Esophagus muscularis mucosa (tissue), 3 donors: ENCODE measurements around the gene FZD2.
"Not testable (repeated sequence)": the region's sequence is repeated elsewhere in the genome, so short reads cannot be mapped to it uniquely, and the experiment has no call there.

Experiments
- CTCF ChIP-seq, 3 experiments: fragments of 200-600 bp in 2 of 3; fragments of 450-650 bp in 1 of 3; sonication (generic) in 2 of 3; IDR thresholded peaks; one replicate each; pipeline ENCODE4 v1.5.1; 2017 to 2019; ENCODE audit warnings: antibody characterized with exemption in 3 of 3, mild to moderate bottlenecking in 2 of 3, moderate library complexity in 1 of 3
- POLR2AphosphoS5 ChIP-seq, 2 donors: sonication (generic); formaldehyde crosslinking; IDR thresholded peaks; one replicate each; pipeline ENCODE4 v1.6.1; 2017; ENCODE audit warnings: antibody characterized with exemption in 2 of 2

GRCh38 chr17:44590072-44590462, 32.8 kb downstream of the FZD2 start:
- TF ChIP-seq POLR2AphosphoS5, CTCF (IDR thresholded peaks at IDR 0.05): not testable (repeated sequence)
